Chondrocyte (in vitro differentiated cells): ENCODE data around the gene SERPINE3. TPM values are rescaled to one million over a fixed set of nuclear protein-coding genes. Genes with fewer than 3 reads are reported as not detected.

Source experiments
- DNase-seq: peaks from one replicate; pipeline ENCODE4 v3.0.0; 2021; ENCODE audit warnings: mixed read lengths, low spot score
- H3K27ac Mint-ChIP-seq: one replicate; pipeline ENCODE4 v1.8.0; 2021; ENCODE audit warnings: mild to moderate bottlenecking, moderate library complexity, mixed read lengths; ENCODE audit not compliant: unreplicated experiment
- H3K27me3 Mint-ChIP-seq: 2 replicates; pipeline ENCODE4 v1.8.0; 2021; ENCODE audit warnings: low read depth, mixed read lengths
- H3K36me3 Mint-ChIP-seq: 2 replicates; pipeline ENCODE4 v1.8.0; 2021; ENCODE audit warnings: low read depth, mixed read lengths
- H3K4me1 Mint-ChIP-seq: 2 replicates; pipeline ENCODE4 v1.8.0; 2021; ENCODE audit warnings: low read depth, mild to moderate bottlenecking, mixed read lengths
- H3K4me3 Mint-ChIP-seq: one replicate; pipeline ENCODE4 v1.8.0; 2021; ENCODE audit warnings: mild to moderate bottlenecking, moderate library complexity, mixed read lengths; ENCODE audit not compliant: unreplicated experiment
- H3K9me3 Mint-ChIP-seq: 2 replicates; pipeline ENCODE4 v1.8.0; 2021; ENCODE audit warnings: low read depth, mixed read lengths
- total RNA-seq: library from RNA; stranded (reverse); gene quantifications from 3 replicates; pipeline ENCODE4 v1.2.1, GENCODE V29; 2021
- TF ChIP-seq, protein P1 (sequence below): fragments of 200-600 bp; sonication (generic); IDR thresholded peaks from 2 replicates; pipeline ENCODE4 v1.5.0; 2021; ENCODE audit warnings: antibody characterized with exemption, mild to moderate bottlenecking, moderate library complexity

Gene SERPINE3
- total RNA-seq, 1 donor from 2014 or later = not detected

DNA sequence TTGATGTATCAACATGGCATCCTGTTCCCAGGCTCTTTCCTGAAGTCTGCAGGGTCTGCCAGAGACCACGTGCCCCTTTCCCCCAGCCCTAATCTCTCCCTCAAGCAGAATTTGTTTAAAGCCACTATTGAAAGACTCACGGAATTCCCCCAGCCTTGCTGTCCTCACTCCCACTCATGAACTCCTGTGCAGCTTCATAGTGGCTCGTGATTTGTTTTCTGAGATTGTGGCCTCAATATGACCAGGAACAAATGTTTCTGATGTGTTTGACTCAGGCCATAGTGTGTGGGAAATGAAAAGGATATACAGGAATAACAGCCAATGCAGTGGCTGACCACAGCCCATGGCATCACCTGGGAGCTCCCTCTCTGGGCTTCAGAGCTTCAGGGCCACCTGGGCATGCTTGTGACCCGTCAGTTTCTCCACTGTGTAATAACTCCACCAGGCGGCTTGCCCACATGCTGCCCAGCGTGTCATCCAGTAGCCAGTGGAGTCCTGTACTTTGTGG is 8.1 kb upstream of the SERPINE3 start:
- no peaks in the 10 kb centered on the region for H3K9me3 Mint-ChIP-seq
- TF ChIP-seq, protein P1, sequence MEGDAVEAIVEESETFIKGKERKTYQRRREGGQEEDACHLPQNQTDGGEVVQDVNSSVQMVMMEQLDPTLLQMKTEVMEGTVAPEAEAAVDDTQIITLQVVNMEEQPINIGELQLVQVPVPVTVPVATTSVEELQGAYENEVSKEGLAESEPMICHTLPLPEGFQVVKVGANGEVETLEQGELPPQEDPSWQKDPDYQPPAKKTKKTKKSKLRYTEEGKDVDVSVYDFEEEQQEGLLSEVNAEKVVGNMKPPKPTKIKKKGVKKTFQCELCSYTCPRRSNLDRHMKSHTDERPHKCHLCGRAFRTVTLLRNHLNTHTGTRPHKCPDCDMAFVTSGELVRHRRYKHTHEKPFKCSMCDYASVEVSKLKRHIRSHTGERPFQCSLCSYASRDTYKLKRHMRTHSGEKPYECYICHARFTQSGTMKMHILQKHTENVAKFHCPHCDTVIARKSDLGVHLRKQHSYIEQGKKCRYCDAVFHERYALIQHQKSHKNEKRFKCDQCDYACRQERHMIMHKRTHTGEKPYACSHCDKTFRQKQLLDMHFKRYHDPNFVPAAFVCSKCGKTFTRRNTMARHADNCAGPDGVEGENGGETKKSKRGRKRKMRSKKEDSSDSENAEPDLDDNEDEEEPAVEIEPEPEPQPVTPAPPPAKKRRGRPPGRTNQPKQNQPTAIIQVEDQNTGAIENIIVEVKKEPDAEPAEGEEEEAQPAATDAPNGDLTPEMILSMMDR = no peak
- H3K27ac Mint-ChIP-seq = no peak overlapping the region
- peaks cover 11% of the 10 kb centered on the region for H3K4me1 Mint-ChIP-seq
- no peak for DNase-seq
- no peaks in the 10 kb centered on the region for H3K27me3 Mint-ChIP-seq
- no peak overlapping the region for H3K4me3 Mint-ChIP-seq
- H3K36me3 Mint-ChIP-seq = no peaks in the 10 kb centered on the region

DNA sequence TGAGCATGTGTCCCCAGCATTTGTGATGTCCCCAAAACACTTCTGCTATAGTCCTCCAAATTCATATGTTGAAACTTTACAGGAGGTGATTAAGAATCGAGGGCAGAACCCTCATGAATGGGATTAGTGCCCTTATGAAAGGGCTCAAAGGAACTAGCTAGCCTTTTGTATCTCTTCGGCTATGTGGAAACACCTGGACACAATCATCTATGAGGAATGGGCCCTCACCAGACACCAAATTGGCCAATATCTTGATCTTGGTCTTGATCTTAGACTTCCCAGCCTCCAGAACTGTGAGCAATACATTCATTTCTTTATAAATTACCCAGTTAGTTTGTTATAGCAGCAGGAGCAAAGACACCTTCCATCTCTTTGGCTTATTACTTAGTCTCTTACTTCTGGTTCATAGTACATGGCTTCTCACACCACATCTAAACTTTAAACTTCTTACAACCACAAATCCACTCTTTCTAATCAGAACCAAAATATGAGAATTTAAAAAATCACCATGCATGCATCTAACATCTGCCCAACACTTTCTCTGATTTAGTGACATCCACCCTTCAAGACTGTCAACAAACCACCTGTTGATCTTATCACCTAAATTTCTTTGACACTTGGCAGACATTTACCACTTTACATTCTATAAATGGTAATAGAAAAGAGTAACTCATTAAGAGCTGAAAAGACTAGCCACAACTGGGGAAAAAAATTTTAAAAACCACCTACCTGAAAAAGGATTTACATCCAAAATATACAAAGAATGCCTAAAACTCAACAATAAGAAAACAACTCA is 6.7 kb upstream of the SERPINE3 start:
- Mint-ChIP-seq H3K9me3 (no peaks in the 10 kb centered on the region), H3K4me3 (no peak overlapping the region), H3K27ac (no peak overlapping the region), H3K4me1 (peaks cover 11% of the 10 kb centered on the region), H3K36me3 (no peaks in the 10 kb centered on the region), H3K27me3 (no peaks in the 10 kb centered on the region)
- DNase-seq = no peak
- TF ChIP-seq, protein P1 = no peak

DNA sequence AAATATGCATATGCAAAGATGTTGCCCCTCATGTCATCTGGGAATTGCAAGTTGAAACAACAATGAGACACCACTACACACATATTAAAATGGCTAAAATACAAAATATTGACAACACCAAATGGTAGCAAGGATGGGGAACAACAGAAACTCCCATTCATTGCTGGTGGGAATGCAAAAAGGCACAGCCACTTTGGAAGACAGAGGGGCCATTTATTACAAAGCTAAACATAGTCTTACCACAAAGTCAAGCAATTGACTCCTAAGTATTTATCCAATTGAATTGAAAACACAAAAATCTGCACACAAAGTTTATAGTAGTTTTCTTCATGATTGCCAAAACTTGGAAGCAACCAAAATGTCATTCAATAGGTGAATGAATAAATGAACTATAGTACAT is 6.1 kb upstream of the SERPINE3 start:
- H3K4me3 Mint-ChIP-seq = no peak overlapping the region
- H3K36me3 Mint-ChIP-seq = no peaks in the 10 kb centered on the region
- DNase-seq = no peak
- no peaks in the 10 kb centered on the region for H3K27me3 Mint-ChIP-seq
- H3K27ac Mint-ChIP-seq = no peak overlapping the region
- peaks cover 11% of the 10 kb centered on the region for H3K4me1 Mint-ChIP-seq
- TF ChIP-seq, protein P1 = no peak
- H3K9me3 Mint-ChIP-seq = no peaks in the 10 kb centered on the region

DNA sequence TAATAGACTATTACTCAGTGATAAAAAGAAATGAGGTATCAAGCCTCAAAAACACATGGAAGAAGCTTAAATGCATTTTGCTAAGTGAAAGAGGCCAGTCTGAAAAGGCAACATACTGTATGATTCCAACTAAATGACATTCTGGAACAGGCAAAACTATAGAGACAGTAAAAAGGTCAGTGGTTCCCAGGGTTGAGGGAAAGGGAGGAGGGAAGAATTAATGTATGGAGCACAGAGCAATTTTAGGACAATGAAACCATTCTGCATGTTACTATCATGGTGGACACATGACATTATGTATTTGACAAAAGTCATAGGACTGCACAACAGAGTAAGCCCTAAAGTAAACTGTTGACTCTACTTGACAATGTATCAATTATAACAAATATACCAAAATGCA is 5.7 kb upstream of the SERPINE3 start:
- H3K4me1 Mint-ChIP-seq = peaks cover 11% of the 10 kb centered on the region
- no peak overlapping the region for H3K27ac Mint-ChIP-seq
- DNase-seq = no peak

DNA sequence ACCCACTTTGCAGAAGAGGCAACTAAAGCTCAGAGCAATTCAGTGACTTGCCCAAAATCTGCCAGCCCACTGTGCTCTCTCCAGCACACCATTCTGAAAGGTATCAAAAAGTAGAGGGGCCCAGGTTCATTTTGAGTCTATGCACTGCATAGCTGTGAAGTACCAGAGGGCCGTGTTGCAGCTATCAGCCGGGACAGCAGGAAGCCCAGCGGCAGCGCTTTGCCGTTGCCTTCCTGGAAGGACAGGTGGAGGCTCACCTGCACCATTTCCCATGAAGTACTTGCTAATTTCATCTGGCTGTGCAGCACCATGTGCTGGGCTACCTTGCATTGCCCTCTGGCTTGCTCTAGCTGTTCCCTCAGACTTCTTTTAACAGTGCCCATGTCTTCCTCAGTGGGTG is 2.7 kb upstream of the SERPINE3 start:
- no peaks in the 10 kb centered on the region for H3K9me3 Mint-ChIP-seq
- no peak overlapping the region for H3K4me3 Mint-ChIP-seq
- DNase-seq = no peak
- no peaks in the 10 kb centered on the region for H3K27me3 Mint-ChIP-seq
- H3K27ac Mint-ChIP-seq = no peak overlapping the region
- no peaks in the 10 kb centered on the region for H3K36me3 Mint-ChIP-seq
- H3K4me1 Mint-ChIP-seq = no peaks in the 10 kb centered on the region
- TF ChIP-seq, protein P1 = no peak

More for the DNA sequence above, 5.7 kb upstream of the SERPINE3 start:
- Mint-ChIP-seq H3K9me3 (no peaks in the 10 kb centered on the region), H3K4me3 (no peak overlapping the region), H3K27me3 (no peaks in the 10 kb centered on the region), H3K36me3 (no peaks in the 10 kb centered on the region)
- TF ChIP-seq, protein P1 = no peak
